ENCODE results near the gene GKN2. TPM values are rescaled to one million over a fixed set of nuclear protein-coding genes. Genes with fewer than 3 reads are reported as not detected.

GKN2 gene, protein sequence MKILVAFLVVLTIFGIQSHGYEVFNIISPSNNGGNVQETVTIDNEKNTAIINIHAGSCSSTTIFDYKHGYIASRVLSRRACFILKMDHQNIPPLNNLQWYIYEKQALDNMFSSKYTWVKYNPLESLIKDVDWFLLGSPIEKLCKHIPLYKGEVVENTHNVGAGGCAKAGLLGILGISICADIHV
- not detected for total RNA-seq

DNA sequence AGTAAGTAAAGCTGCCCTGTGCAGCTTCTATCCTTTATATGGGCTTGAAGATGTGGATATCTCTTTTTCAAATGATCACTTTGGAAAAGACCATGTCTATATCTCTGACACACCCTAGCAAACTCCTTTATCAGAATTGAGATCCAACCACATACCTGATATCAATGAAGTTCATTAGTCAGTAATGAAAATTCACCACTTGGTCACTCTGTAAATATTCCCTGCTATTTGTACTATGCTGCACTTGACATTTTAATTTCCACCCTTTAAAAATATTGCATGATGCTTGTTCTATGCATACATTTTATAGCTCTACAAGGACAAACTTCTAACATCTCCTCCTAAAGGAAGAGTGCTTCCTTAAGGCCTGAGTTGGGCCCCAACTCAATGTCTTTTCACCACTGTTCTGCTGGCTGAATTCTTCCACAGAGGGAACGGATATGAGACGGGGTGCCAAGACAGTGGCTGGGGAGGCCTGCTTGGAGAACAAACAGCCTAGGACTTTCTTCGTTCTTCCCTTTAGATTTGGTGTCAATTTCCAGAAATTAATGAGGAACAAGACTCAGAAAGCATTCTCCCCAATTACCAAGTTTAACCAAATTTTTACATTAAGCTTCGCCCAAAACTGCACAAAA lies at the start of gene GKN2:
Gene GKN2 (minus strand): TSS at position 7 of the 635 bp plus-strand sequence. CDS start 32 bp downstream, outside the sequence.
- DNase-seq, result no peak
- Mint-ChIP-seq H3K27ac (no peak within 1 kb of the TSS), H3K27me3 (ENCODE audit: low read depth) (peaks cover 1% of the 10 kb centered on the region), H3K4me3 (no peak within 1 kb of the TSS), H3K36me3 (ENCODE audit: low read depth) (no peaks in the 10 kb centered on the region), H3K4me1 (ENCODE audit: low read depth) (no peaks in the 10 kb centered on the region), H3K9me3 (no peaks in the 10 kb centered on the region)
- CTCF ChIA-PET, result interaction anchor here (0.6 to 3.5 kb wide), 2 partner anchors 9 to 10 kb away, joined by 5 to 16 read pairs; no protein-coding TSS in a partner anchor
- intact Hi-C loops (cut with micrococcal nuclease), result no loop called here

DNA sequence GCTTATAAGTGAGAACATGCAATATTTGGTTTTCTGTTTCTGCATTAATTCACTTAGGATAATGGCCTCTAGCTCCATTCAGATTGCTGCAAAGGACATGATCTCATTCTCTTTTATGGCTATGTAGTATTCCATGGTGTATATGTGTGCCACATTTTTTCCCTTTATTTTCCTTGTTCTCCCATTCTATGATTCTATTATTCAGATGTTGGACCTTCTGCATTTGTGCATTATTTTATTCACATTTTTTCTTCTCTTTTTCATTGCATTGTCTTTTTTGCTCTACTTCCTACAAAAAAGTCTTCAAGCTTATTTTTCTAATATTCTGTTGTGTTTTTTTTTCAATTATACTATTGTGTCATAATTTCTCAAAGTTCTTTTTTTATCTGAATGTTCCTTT lies 49.2 kb upstream of the GKN2 start:
- Mint-ChIP-seq H3K4me3 (no peak overlapping the region), H3K36me3 (ENCODE audit: low read depth) (no peaks in the 10 kb centered on the region), H3K9me3 (peaks cover 6% of the 10 kb centered on the region), H3K27me3 (ENCODE audit: low read depth) (peaks cover 18% of the 10 kb centered on the region), H3K27ac (no peak overlapping the region), H3K4me1 (ENCODE audit: low read depth) (no peaks in the 10 kb centered on the region)
- CTCF ChIA-PET, result interaction anchor here (0.7 kb wide), 1 partner anchor 137 kb away, joined by 3 read pairs; no protein-coding TSS in a partner anchor
- no peak for DNase-seq
- intact Hi-C loops (cut with micrococcal nuclease), result no loop called here

GRCh38 chr2:68997401-68997800 lies 44.7 kb upstream of the GKN2 start:
- H3K4me3 Mint-ChIP-seq, result no peak overlapping the region

DNA sequence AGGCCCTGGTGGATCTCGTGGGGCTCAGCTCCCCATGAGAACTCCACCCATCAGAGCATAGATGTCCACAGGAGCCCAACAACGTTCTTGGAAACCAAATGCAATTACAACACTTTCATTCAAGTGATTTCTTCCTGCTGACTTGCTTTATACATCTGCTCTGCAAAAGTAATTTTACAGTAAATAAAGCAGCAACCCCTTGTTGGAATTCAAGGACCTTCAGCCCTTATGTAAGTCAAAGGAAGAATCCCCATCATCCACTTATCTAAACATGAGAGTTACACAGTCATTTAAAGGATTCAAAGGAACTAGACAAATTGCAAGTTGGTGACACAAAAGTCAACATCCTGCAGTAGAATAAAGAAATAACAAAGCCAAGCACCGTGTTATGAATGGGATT lies 43.2 kb upstream of the GKN2 start:
- no peaks in the 10 kb centered on the region for H3K36me3 Mint-ChIP-seq (ENCODE audit: low read depth)
- CTCF ChIA-PET, result interaction anchor here (1.2 kb wide), 1 partner anchor 52 kb away, joined by 6 read pairs; no protein-coding TSS in a partner anchor
- no peak overlapping the region for H3K27ac Mint-ChIP-seq
- peaks cover 6% of the 10 kb centered on the region for H3K27me3 Mint-ChIP-seq (ENCODE audit: low read depth)
- intact Hi-C loops (cut with micrococcal nuclease), result no loop called here
- H3K4me3 Mint-ChIP-seq, result no peak overlapping the region
- no peaks in the 10 kb centered on the region for H3K4me1 Mint-ChIP-seq (ENCODE audit: low read depth)
- no peaks in the 10 kb centered on the region for H3K9me3 Mint-ChIP-seq
- DNase-seq, result no peak

More at GRCh38 chr2:68997401-68997800, 44.7 kb upstream of the GKN2 start:
- CTCF ChIA-PET, result interaction anchor here (0.6 kb wide), 2 partner anchors 270 to 539 kb away, joined by 3 read pairs; no protein-coding TSS in a partner anchor
- no peak for DNase-seq
- Mint-ChIP-seq H3K4me1 (ENCODE audit: low read depth) (no peaks in the 10 kb centered on the region), H3K9me3 (peaks cover 6% of the 10 kb centered on the region), H3K36me3 (ENCODE audit: low read depth) (no peaks in the 10 kb centered on the region), H3K27me3 (ENCODE audit: low read depth) (peaks cover 12% of the 10 kb centered on the region), H3K27ac (no peak overlapping the region)
- intact Hi-C loops (cut with micrococcal nuclease), result no loop called here

GRCh38 chr2:68994864-68995263 lies 42.2 kb upstream of the GKN2 start:
- no peak overlapping the region for H3K27ac Mint-ChIP-seq
- intact Hi-C loops (cut with micrococcal nuclease), result no loop called here
- H3K4me3 Mint-ChIP-seq, result no peak overlapping the region

GRCh38 chr2:68993660-68994059 lies 41.0 kb upstream of the GKN2 start:
- H3K27me3 Mint-ChIP-seq (ENCODE audit: low read depth), result peaks cover 6% of the 10 kb centered on the region
- intact Hi-C loops (cut with micrococcal nuclease), result no loop called here

More at GRCh38 chr2:68994864-68995263, 42.2 kb upstream of the GKN2 start:
- DNase-seq, result no peak
- no peaks in the 10 kb centered on the region for H3K9me3 Mint-ChIP-seq
- peaks cover 6% of the 10 kb centered on the region for H3K27me3 Mint-ChIP-seq (ENCODE audit: low read depth)
- no peaks in the 10 kb centered on the region for H3K36me3 Mint-ChIP-seq (ENCODE audit: low read depth)
- CTCF ChIA-PET, result no interaction called here
- H3K4me1 Mint-ChIP-seq (ENCODE audit: low read depth), result no peaks in the 10 kb centered on the region

DNA sequence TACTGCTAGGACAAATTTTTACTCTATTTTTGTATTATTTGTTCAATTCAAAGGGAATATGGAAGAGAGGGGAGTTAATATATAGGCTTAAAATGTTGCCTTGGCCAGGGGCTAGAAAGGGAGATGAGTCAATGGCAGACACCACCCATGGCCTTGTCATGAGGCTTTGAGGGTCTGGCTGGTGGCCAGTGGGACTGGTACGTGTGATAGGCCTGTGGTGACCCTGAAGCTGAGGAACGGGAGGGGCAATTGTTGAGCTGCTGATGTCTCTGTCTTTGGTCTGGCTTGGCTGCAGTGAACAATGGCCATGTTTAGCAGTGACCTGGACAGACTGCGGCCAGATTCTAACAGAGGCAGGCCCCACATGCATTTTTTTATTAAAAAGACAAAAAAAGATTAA lies 40.2 kb upstream of the GKN2 start:
- intact Hi-C loops (cut with micrococcal nuclease), result no loop called here
- Mint-ChIP-seq H3K9me3 (no peaks in the 10 kb centered on the region), H3K36me3 (ENCODE audit: low read depth) (no peaks in the 10 kb centered on the region), H3K4me3 (no peak overlapping the region), H3K27ac (no peak overlapping the region), H3K27me3 (ENCODE audit: low read depth) (peaks cover 2% of the 10 kb centered on the region), H3K4me1 (ENCODE audit: low read depth) (no peaks in the 10 kb centered on the region)
- no peak for DNase-seq
- CTCF ChIA-PET, result no interaction called here

More at GRCh38 chr2:68993660-68994059, 41.0 kb upstream of the GKN2 start:
- Mint-ChIP-seq H3K27ac (no peak overlapping the region), H3K4me3 (no peak overlapping the region), H3K4me1 (ENCODE audit: low read depth) (no peaks in the 10 kb centered on the region), H3K9me3 (no peaks in the 10 kb centered on the region), H3K36me3 (ENCODE audit: low read depth) (no peaks in the 10 kb centered on the region)
- CTCF ChIA-PET, result interaction anchor here (0.7 kb wide), 1 partner anchor 9 kb away, joined by 3 read pairs; no protein-coding TSS in a partner anchor
- no peak for DNase-seq

DNA sequence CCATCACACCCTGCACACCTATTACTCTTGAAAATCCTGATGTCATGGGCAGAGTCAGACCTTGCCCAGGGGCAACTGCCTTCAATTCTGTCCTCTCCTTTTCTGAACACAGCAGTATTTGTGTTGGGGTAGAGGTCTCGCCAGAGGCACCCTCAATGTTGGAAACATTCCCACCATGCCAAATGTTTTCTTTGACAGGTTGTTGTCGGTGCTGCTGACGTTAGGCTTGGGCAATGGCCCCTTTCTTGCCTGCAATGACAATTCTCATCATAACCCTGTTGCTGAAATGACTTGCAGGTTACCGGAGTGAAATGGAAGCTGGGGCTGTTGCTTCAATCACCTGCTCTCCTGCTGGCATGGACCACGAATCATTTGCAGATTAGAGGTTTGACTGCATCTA lies 39.6 kb upstream of the GKN2 start:
- Mint-ChIP-seq H3K4me1 (ENCODE audit: low read depth) (no peaks in the 10 kb centered on the region), H3K27me3 (ENCODE audit: low read depth) (peaks cover 2% of the 10 kb centered on the region), H3K27ac (no peak overlapping the region), H3K4me3 (no peak overlapping the region), H3K36me3 (ENCODE audit: low read depth) (no peaks in the 10 kb centered on the region), H3K9me3 (no peaks in the 10 kb centered on the region)
- no peak for DNase-seq
- CTCF ChIA-PET, result interaction anchor here (0.7 kb wide), 1 partner anchor 11 kb away, joined by 3 read pairs; no protein-coding TSS in a partner anchor
- intact Hi-C loops (cut with micrococcal nuclease), result no loop called here

GRCh38 chr2:68989035-68989434 lies 36.3 kb upstream of the GKN2 start:
- CTCF ChIA-PET, result interaction anchor here (0.9 kb wide), 1 partner anchor 46 kb away, joined by 3 read pairs; no protein-coding TSS in a partner anchor

DNA sequence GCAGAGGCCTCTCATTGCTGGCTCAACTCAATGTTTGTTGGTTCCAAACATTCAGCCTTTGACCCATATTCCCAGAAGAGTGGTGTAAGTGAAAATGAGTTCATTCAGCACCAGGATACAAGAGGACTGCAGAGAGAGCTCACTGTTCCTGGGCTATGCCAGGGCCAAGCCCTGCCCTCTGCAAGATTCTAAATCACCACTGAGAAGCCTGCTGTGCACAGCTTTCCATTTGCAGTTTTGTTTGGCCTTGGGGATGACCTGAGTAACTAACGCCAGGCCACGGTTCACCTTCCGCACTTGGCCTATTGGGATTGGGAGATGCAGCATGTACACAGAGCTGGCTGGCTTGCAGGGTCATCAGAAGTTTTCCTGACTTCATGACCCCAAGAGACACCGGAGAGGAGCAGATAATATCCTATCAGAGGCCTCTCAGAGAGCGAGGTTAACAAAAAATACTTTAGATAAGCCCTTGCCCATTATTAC lies 34.4 kb upstream of the GKN2 start:
- Mint-ChIP-seq H3K27me3 (ENCODE audit: low read depth) (no peaks in the 10 kb centered on the region), H3K4me3 (no peak overlapping the region), H3K9me3 (no peaks in the 10 kb centered on the region), H3K4me1 (ENCODE audit: low read depth) (no peaks in the 10 kb centered on the region), H3K36me3 (ENCODE audit: low read depth) (no peaks in the 10 kb centered on the region), H3K27ac (no peak overlapping the region)
- no peak for DNase-seq
- CTCF ChIA-PET, result no interaction called here
- intact Hi-C loops (cut with micrococcal nuclease), result no loop called here

More at GRCh38 chr2:68989035-68989434, 36.3 kb upstream of the GKN2 start:
- intact Hi-C loops (cut with micrococcal nuclease), result no loop called here
- H3K9me3 Mint-ChIP-seq, result no peaks in the 10 kb centered on the region
- no peaks in the 10 kb centered on the region for H3K4me1 Mint-ChIP-seq (ENCODE audit: low read depth)
- no peak for DNase-seq
- H3K27me3 Mint-ChIP-seq (ENCODE audit: low read depth), result peaks cover 2% of the 10 kb centered on the region
- no peaks in the 10 kb centered on the region for H3K36me3 Mint-ChIP-seq (ENCODE audit: low read depth)
- H3K27ac Mint-ChIP-seq, result no peak overlapping the region
- H3K4me3 Mint-ChIP-seq, result no peak overlapping the region

- Mint-ChIP-seq H3K27ac (no peak overlapping the region), H3K4me1 (ENCODE audit: low read depth) (no peaks in the 10 kb centered on the region), H3K36me3 (ENCODE audit: low read depth) (no peaks in the 10 kb centered on the region), H3K27me3 (ENCODE audit: low read depth) (peaks cover 26% of the 10 kb centered on the region), H3K9me3 (no peaks in the 10 kb centered on the region), H3K4me3 (no peak overlapping the region)
- DNase-seq, result no peak
- intact Hi-C loops (cut with micrococcal nuclease), result no loop called here
- CTCF ChIA-PET, result no interaction called here
Observed at GRCh38 chr2:68980956-68981355, 28.3 kb upstream of the GKN2 start.

- intact Hi-C loops (cut with micrococcal nuclease), result no loop called here
- CTCF ChIA-PET, result interaction anchor here (0.6 kb wide), 1 partner anchor 35 kb away, joined by 3 read pairs; the partner anchor contains the start of gene ANTXR1
- Mint-ChIP-seq H3K27ac (no peak overlapping the region), H3K36me3 (ENCODE audit: low read depth) (no peaks in the 10 kb centered on the region), H3K27me3 (ENCODE audit: low read depth) (peaks cover 29% of the 10 kb centered on the region), H3K4me3 (no peak overlapping the region), H3K4me1 (ENCODE audit: low read depth) (no peaks in the 10 kb centered on the region), H3K9me3 (no peaks in the 10 kb centered on the region)
- no peak for DNase-seq
Observed at GRCh38 chr2:68978098-68978497, 25.4 kb upstream of the GKN2 start.

All from activated naive CD4-positive, alpha-beta T cell treated with anti-CD3 and anti-CD28 coated beads for 36 hours (primary cell).